Fibroblast of upper back skin (primary cell): ENCODE measurements around the gene BAMBI.

Experiments
- DNase-seq: peaks from one replicate; pipeline ENCODE4 v3.0.0-alpha.2; 2013

Gene BAMBI

DNA sequence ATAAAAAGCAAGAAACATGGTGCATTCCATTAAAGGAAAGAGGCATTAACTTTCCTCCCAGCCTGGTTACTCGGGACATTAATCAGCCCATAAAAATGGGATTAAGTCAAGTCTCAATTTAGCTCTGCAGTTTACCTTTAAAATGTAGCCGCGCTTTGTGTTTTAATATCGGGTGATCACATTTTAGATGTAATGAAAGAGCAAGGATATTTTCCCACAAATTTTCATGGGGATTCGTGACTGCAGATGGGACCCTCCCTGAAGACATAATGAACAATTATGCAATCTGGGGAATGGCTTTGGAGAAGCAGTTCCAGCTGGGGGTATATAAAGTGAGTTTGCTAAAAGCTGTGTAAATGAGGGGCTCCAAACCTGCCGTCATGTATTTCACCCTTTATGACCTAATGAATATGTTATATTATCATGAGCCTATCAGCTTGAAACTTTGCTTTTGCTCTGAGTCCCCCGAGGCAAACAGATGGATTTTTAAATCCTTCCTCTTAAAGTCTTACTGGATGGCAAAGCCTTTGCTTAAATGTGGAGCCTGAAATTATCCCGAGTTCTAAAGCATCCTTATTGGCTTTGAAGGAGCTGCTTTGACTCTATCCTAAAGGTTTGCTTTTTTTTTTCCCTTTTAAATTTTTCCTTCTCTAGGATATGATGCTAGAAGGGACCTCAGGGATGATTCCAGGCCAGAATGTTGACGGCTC is 31.8 kb downstream of the BAMBI start:
- no peak for DNase-seq

DNA sequence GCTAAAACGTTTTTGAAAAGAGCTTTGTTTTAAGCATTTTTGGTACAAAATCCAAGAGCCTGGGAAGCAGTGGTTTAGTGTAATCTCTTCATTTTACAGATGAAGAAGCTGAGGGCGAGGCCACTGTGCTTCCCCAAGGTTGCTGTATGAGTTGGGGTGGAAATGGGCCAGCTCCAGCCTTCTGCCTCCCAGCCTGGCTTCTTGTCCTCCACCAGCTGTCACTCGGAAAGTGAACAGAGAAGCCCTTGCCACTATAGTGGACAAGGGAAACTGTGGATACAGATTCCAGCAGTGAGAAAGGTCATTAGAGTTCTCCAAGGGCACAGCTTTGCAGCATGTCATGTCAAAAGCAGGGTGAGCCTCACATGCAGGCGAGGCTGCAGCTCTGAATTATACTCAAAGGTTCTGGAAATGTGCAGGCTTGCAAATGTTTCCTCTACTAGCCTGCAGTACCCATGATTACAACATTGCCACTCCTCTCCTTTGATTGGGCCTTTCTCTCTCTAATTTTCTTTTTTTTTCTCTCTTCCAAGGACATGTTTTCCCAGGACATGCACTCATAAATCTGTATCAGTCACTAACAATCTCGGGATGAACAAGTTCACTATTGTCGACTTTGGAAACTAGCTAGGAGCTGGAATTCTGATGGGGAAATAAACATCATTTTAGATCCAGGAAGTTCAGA is 33.0 kb downstream of the BAMBI start:
- DNase-seq: no peak

DNA sequence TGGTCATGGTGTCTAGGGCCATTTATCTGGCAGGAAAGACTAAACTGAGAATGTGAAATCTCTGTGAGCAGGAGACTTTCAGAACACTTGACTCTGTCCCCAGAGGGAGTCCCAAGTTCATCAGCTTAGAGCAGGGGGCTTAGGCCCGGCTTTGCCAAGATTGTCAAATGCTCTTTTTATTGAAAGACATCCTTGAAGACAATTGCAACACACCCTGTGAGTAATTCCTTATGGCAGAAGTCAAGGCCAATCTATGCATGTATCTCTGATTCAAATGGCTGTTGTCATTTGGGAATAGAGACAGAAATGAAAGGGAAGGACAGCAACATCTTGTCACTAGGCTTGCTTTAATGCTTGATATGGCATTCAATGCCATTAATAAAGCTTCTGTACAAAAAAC is 33.7 kb downstream of the BAMBI start:
- no peak for DNase-seq

DNA sequence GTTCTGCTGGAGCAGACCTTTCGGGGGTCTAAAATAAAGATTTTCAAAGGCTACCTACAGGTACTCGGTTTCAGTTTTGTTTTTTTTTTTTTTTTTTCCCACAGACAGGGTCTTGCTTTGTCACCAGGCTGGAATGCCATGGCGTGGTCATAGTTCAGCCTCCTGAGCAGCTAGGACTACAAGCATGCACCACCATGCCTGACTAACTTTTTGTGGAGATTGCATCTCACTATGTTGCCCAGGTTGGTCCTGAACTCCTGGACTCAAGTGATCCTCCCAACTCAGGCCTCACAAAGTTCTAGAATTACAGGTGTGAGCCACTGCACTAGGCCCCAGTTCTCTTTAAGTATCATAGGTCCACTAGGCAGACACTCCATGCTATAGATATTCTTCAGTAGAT is 34.5 kb downstream of the BAMBI start:
- DNase-seq: no peak

DNA sequence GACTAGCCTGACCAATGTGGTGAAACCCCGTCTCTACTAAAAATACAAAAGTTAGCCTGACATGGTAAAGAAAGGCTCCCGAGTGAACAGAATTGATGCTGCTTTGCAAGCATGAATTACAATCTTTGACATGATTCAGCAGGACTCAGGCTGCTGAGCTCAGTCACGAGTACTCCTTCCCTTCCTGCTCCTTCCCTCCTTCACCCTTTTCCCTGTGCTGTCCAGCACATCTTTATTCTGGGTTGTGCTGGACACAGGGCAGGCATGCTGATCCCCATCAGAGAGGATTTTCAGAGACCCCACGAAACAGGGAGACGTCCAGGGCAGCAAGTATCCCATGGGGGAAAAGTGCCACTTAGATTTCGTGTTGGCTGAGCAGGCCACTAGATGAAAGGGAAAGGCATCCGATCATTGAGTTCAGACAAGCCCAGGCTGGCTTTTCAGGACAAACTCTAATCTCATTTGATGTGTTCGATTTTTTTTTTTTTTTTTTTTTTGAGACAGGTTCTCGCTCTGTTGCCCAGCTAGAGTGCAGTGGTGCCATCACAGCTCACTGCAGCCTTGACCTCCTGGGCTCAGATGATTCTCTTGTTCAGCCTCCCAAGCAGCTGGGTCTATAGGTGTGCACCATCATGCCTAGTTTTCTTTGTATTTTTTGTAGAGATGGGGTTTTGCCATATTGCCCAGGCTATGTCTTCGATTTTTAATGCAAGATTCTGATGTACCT is 36.5 kb downstream of the BAMBI start:
- DNase-seq: no peak

DNA sequence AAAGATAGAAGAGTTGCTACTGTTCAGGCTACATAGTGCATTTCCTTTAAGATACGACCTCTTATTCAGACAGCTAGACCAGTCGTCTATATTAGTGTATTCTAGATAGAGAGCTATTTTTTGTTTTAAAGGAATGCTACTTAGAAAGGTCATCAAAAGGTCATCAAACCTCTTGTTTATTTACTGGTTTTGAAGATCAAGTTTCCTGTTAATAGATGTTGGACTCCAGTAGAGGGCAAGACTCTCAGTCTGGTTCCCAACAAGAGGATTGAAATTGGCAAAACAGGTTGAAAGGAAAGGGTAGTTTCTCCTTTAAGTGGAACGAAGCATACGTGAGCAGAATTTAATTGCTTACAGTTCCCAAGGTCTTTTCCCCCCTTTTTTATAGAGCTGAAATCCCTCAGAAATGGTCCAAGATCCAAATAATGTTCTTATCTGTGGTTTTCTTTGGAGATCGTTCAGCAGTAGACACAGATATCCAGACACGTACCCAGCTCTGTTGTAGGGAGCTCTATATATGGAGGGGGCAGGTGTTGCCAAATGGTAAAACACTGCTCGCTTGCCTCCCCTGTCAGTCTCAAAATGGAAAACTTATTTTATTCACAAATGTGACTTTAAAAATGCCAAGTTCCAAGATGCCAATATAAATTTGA is 37.2 kb downstream of the BAMBI start:
- DNase-seq: no peak

GRCh38 chr10:28715246-28715645 is 37.9 kb downstream of the BAMBI start:
- DNase-seq: no peak

- DNase-seq: no peak
Observed at GRCh38 chr10:28715757-28716156, 38.4 kb downstream of the BAMBI start.

GRCh38 chr10:28716748-28717147 is 39.4 kb downstream of the BAMBI start:
- DNase-seq: no peak

GRCh38 chr10:28717656-28718201 is 40.4 kb downstream of the BAMBI start:
- DNase-seq: no peak

DNA sequence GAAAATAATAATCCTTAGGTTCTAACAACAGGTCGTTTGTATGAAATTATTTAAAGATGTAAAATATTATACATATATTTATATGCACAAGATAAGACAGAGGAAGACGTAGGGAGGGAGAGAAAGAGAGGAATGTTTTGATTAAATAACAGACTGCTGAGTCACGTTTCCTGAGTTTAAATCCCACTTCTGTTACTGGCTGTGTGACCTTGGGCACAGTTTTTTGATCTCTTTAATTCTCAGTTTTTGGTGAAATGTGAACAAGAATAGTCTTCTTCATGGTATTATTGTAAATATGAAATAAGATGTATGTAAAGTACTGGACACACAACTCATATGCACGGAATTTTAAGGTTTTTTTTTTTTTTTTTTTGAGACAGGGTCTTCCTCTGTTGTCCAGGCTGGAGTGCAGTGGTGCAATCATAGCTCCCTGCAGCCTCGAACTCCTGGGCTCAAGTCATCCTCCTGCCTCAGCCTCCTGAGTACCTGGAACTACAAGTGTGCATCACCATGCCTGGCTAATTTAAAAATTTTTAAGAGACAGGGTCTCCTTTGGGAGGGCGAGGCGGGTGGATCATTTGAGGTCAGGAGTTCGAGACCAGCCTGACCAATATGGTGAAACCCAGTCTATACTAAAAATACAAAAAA is 42.6 kb downstream of the BAMBI start:
- DNase-seq: peak; percentile 44

GRCh38 chr10:28721318-28721951 is 44.1 kb downstream of the BAMBI start:
- no peak for DNase-seq

- peak; percentile 18 for DNase-seq
Observed at GRCh38 chr10:28722065-28722803, 44.9 kb downstream of the BAMBI start.

GRCh38 chr10:28728366-28728765 is 51.0 kb downstream of the BAMBI start:
- no peak for DNase-seq

DNA sequence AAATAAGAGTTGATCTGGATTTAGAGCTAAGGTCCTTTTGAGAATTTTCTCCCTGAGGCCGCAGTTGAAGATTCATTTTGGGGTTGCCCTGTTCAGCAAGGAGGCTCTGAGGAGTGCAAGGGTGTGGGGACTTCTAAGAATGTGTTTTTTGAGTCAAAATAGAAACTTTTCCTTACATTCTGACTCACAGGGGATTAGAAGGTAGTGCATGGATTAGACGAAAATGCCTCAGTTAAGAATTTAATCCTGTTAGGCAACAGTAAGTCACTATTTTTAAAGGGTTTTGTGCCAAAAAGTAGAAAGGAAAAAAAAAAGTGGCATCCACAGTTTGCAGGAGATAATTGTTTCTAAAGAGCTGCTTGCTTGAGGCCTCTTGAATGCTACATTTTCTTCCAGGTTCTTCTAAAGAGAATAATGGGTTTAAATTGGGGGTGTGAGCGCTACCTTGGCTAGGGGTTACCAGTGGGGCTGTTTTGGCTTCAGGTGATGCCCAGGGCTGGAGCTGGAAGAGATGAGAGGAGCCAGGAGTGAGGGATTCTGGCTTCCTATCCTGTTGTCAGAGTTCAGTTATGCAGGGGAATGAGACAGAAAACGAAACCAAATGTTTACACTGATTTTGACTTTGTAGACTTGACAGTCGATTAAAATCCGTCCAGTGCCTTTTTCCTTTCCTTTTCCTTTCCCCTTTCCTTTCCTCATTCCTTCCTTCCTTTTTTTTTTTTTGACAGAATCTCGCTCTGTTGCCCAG is 52.9 kb downstream of the BAMBI start:
- peak; percentile 43 for DNase-seq

DNA sequence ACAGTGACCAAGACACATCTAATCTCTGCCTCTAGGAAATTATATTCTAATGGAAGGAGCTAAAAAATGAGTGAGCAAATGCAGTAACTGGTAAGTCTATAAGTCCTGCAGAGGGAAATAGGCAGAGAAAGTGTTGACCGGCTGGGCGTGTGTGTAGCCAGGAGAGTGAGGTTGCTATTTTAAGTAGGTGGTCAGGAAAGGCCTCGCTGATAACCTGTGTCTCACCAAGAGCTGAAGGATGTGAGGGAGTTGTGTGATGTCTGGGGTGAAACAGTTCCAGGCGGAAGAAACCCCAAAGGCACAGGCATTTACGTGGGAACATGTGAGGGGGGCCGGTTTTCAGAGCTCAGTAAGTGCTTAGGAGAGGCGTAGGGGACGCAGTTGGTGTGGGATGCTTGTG is 54.8 kb downstream of the BAMBI start:
- DNase-seq: no peak
